HepG2 (cell line): Measurements from ENCODE around the gene MLST8. TPM values are rescaled to one million over a fixed set of nuclear protein-coding genes. Genes with fewer than 3 reads are reported as not detected.
A peak's percentile ranks its signal among the peaks of the same experiment; 100 is the strongest.

ENCODE experiments used
- AKAP8 ChIP-seq: sonication (generic); formaldehyde crosslinking; IDR thresholded peaks from 2 replicates; pipeline ENCODE4 v1.5.1; 2020; ENCODE audit warnings: mild to moderate bottlenecking, missing genetic modification reagents
- ATF7-NPFF ChIP-seq: sonication (generic); formaldehyde crosslinking; IDR thresholded peaks from 2 replicates; pipeline ENCODE4 v1.8.1; 2023; ENCODE audit warnings: mild to moderate bottlenecking, low read depth, missing genetic modification reagents, moderate library complexity
- CREBL2 ChIP-seq: sonication (generic); formaldehyde crosslinking; IDR thresholded peaks from 2 replicates; pipeline ENCODE4 v1.8.1; 2023; ENCODE audit warnings: missing genetic modification reagents, mild to moderate bottlenecking, borderline replicate concordance
- CREM ChIP-seq, 2 experiments: sonication (generic) in 1 of 2; formaldehyde crosslinking in 1 of 2; IDR thresholded peaks; 2 replicates each; pipeline versions ENCODE4 v1.4.0 to v1.6.1; 2016 to 2020; ENCODE audit warnings: antibody characterized with exemption in 1 of 2, mild to moderate bottlenecking in 1 of 2, missing genetic modification reagents in 1 of 2
- ELF4 ChIP-seq: sonication (generic); formaldehyde crosslinking; IDR thresholded peaks from 2 replicates; pipeline ENCODE4 v1.5.0; 2020; ENCODE audit warnings: missing genetic modification reagents, mild to moderate bottlenecking, moderate library complexity, borderline replicate concordance
- IKZF5 ChIP-seq: IDR thresholded peaks from 2 replicates; pipeline ENCODE4 v1.6.1; 2018; ENCODE audit warnings: missing genetic modification reagents, mild to moderate bottlenecking, missing compliant biosample characterization
- IRF1 ChIP-seq: sonication (generic); formaldehyde crosslinking; IDR thresholded peaks from 2 replicates; pipeline ENCODE4 v1.4.0; 2020; ENCODE audit warnings: low read depth, mild to moderate bottlenecking, missing genetic modification reagents
- PAF1 ChIP-seq: IDR thresholded peaks from 2 replicates; pipeline ENCODE4 v1.6.1; 2016; ENCODE audit warnings: missing genetic modification reagents, missing compliant biosample characterization
- PPARG ChIP-seq: conservative IDR thresholded peaks from 2 replicates; pipeline ENCODE4 v1.6.1; 2016; ENCODE audit warnings: missing biosample characterization, missing genetic modification reagents
- SAP130 ChIP-seq: IDR thresholded peaks from 2 replicates; pipeline ENCODE4 v1.6.1; 2016; ENCODE audit warnings: low read depth
- SATB2 ChIP-seq: sonication (generic); formaldehyde crosslinking; IDR thresholded peaks from 2 replicates; pipeline ENCODE4 v1.5.0; 2020; ENCODE audit warnings: missing genetic modification reagents
- SOX13 ChIP-seq, 3 experiments: fragments of 450-650 bp in 1 of 3; sonication (generic) in 1 of 3; formaldehyde crosslinking in 1 of 3; IDR thresholded peaks in 2 of 3; conservative IDR thresholded peaks in 1 of 3; 2 replicates each; pipeline versions ENCODE4 v1.5.0 to v1.6.1; 2016 to 2020; ENCODE audit warnings: antibody characterized with exemption in 1 of 3, mild to moderate bottlenecking in 1 of 3, missing compliant biosample characterization in 1 of 3, missing genetic modification reagents in 1 of 3, moderate library complexity in 1 of 3
- SP5 ChIP-seq: IDR thresholded peaks from 2 replicates; pipeline ENCODE4 v1.6.1; 2016; ENCODE audit warnings: low read depth, borderline replicate concordance
- THAP9 ChIP-seq: sonication (generic); formaldehyde crosslinking; IDR thresholded peaks from 2 replicates; pipeline ENCODE4; 2020; ENCODE audit warnings: missing genetic modification reagents, mild to moderate bottlenecking, borderline replicate concordance
- ZGPAT ChIP-seq: IDR thresholded peaks from 2 replicates; pipeline ENCODE4 v1.6.1; 2016; ENCODE audit warnings: mild to moderate bottlenecking
- ZNF687 ChIP-seq: sonication (generic); formaldehyde crosslinking; IDR thresholded peaks from 2 replicates; pipeline ENCODE4 v1.5.1; 2020; ENCODE audit warnings: mild to moderate bottlenecking, missing genetic modification reagents, moderate library complexity
- polyA plus RNA-seq, 8 experiments: library from polyadenylated mRNA; depleted of rRNA in 3 of 8; stranded (reverse) in 7 of 8; unstranded in 1 of 8; fragments of >200 nt; fragmentation: Illumina TruSeq in 4 of 8; extraction: Trizol in 4 of 8; gene quantifications; 2 replicates each; pipeline versions ENCODE4 v1.2.1 to v1.2.3, GENCODE V29; 2011 to 2016; ENCODE audit warnings: low read depth in 4 of 8, missing spikeins in 1 of 8, mixed read lengths in 1 of 8; ENCODE audit not compliant: insufficient read depth in 1 of 8
- total RNA-seq, 5 experiments: library from RNA; depleted of rRNA; stranded (reverse); fragments of >200 nt; fragmentation: Illumina TruSeq; extraction: Trizol; gene quantifications; 2 replicates each; pipeline ENCODE4 v1.2.3, GENCODE V29; 2016; ENCODE audit warnings: low read depth in 1 of 5

Gene MLST8
- total and polyA plus RNA-seq, 2 of the 13 experiments (the other 11 are each of a cell fraction or from before 2014, with no cell fraction given), result 30.8 to 72.7 TPM

- TF ChIP-seq ZNF687 (CRISPR knock-in tag) (peak; percentile 32), IKZF5 (CRISPR knock-in tag) (0 out of 2 replicates have a peak, but pooled peaks have one; percentile 39), ATF7-NPFF (no peak), THAP9 (no peak), CREBL2 (CRISPR knock-in tag) (no peak), CREM (IDR thresholded peaks at IDR 0.05) (peak; percentile 45; the same call in 1 of the 2 replicates), CREM (CRISPR knock-in tag; IDR thresholded peaks at IDR 0.05) (no peak), IRF1 (CRISPR knock-in tag) (no peak), SAP130 (CRISPR knock-in tag) (peak; percentile 79), ELF4 (no peak), SATB2 (CRISPR knock-in tag) (no peak), SP5 (CRISPR knock-in tag) (peak; percentile 98), AKAP8 (CRISPR knock-in tag) (peak; percentile 87), PPARG (CRISPR knock-in tag) (peak; percentile 66; the same call in 1 of the 2 replicates), ZGPAT (peak; percentile 76), SOX13 (IDR thresholded peaks at IDR 0.05) (no peak), SOX13 (CRISPR knock-in tag; conservative IDR thresholded peaks at IDR 0.05 in 1 of 2, IDR thresholded peaks at IDR 0.05 in 1 of 2) (peak in 1 of 2 experiments; percentile 61; a peak in 2 of 4 replicates), PAF1 (CRISPR knock-in tag) (peak; percentile 91)
Measured at GRCh38 chr16:2226245-2226793, 21.1 kb downstream of the MLST8 start (continued).
